OCI-LY7 (cell line): Measurements from ENCODE around the gene ENAH.

ENCODE experiments used
- CTCF ChIP-seq: fragments of 200-600 bp; sonication (generic); conservative IDR thresholded peaks from 2 replicates; pipeline ENCODE4 v1.5.1; 2014; ENCODE audit warnings: mild to moderate bottlenecking, antibody characterized with exemption, low read length, moderate library complexity, mixed read lengths
- EZH2phosphoT487 ChIP-seq: fragments of 200-600 bp; sonication (generic); IDR thresholded peaks from 2 replicates; pipeline ENCODE4 v1.6.1; 2018; ENCODE audit warnings: low read depth, borderline replicate concordance, mild to moderate bottlenecking, mixed run types, antibody characterized with exemption, low read length, moderate library complexity, mixed read lengths

DNA sequence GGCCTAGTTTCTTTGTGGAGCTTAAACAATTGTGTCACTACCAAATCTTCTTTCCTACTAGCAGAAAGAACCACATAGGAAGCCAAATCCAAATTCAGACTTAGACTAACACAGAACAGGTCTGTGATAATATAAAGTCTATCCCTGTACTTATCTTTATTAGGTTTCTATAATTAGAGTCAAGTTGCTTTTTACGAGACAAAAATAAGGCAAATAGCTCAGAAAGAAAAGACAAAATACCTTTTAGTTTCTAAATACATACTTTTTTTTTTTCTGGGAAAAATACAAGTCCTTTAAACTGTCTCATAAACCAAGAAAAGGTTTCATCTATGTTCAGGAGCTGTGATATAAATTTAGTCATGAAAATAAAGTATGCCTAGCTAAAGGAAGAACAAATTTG is 146.2 kb downstream of the ENAH start:
- TF ChIP-seq CTCF (no peak), EZH2phosphoT487 (no peak)
